Measurements from ENCODE around the gene CA6. TPM values are rescaled to one million over a fixed set of nuclear protein-coding genes. Genes with fewer than 3 reads are reported as not detected.

The CA6 gene
- total RNA-seq, 2 donors from 2014 or later = not detected

- no peak overlapping the region for H3K4me3 ChIP-seq (ENCODE audit: low read length)
- no peak overlapping the region for H3K9ac ChIP-seq (ENCODE audit: extremely low read depth, low read length, poor library complexity, severe bottlenecking)
- H3K27me3 Mint-ChIP-seq (ENCODE audit: insufficient read depth) = no peaks in the 10 kb centered on the region
- H3K9me3 ChIP-seq (ENCODE audit: control insufficient read depth, low read length) = peaks cover 8% of the 10 kb centered on the region
- H3K27me3 ChIP-seq (ENCODE audit: control insufficient read depth, insufficient read depth, low read length, poor library complexity, severe bottlenecking) = no peaks in the 10 kb centered on the region
- no peak for DNase-seq
- no peak overlapping the region for H3K27ac Mint-ChIP-seq
- no peak for TF ChIP-seq CTCF (conservative IDR thresholded peaks at IDR 0.05)
- WGBS, 2 experiments (ENCODE audit: insufficient coverage in 1 of 2, insufficient read length in 1 of 2) = 93 to 94% methylated on average over 4 to 6 of the region's 6 CpGs
- peaks cover 15% of the 10 kb centered on the region for H3K4me1 Mint-ChIP-seq
- H3K36me3 Mint-ChIP-seq (ENCODE audit: low read depth) = no peaks in the 10 kb centered on the region
- H3K9me3 Mint-ChIP-seq = peaks cover 14% of the 10 kb centered on the region
- H3K27ac ChIP-seq (ENCODE audit: low read depth, low read length) = no peak overlapping the region
- no peak overlapping the region for H3K4me3 Mint-ChIP-seq
- peaks cover 9% of the 10 kb centered on the region for H3K4me1 ChIP-seq (ENCODE audit: control insufficient read depth, insufficient read depth, low read length)
- H3K36me3 ChIP-seq (ENCODE audit: control insufficient read depth, insufficient read depth, low read length) = no peaks in the 10 kb centered on the region
Observed at GRCh38 chr1:8939362-8939995, 6.2 kb upstream of the CA6 start.

- Histone ChIP-seq H3K9me3 (ENCODE audit: control insufficient read depth, low read length) (peaks cover 8% of the 10 kb centered on the region), H3K4me3 (ENCODE audit: low read length) (no peak overlapping the region), H3K9ac (ENCODE audit: extremely low read depth, low read length, poor library complexity, severe bottlenecking) (no peak overlapping the region), H3K4me1 (ENCODE audit: control insufficient read depth, insufficient read depth, low read length) (peaks cover 12% of the 10 kb centered on the region), H3K27me3 (ENCODE audit: control insufficient read depth, insufficient read depth, low read length, poor library complexity, severe bottlenecking) (no peaks in the 10 kb centered on the region), H3K36me3 (ENCODE audit: control insufficient read depth, insufficient read depth, low read length) (no peaks in the 10 kb centered on the region), H3K27ac (ENCODE audit: low read depth, low read length) (no peak overlapping the region)
- H3K4me1 Mint-ChIP-seq = peaks cover 15% of the 10 kb centered on the region
- no peak overlapping the region for H3K4me3 Mint-ChIP-seq
- no peaks in the 10 kb centered on the region for H3K27me3 Mint-ChIP-seq (ENCODE audit: insufficient read depth)
- H3K36me3 Mint-ChIP-seq (ENCODE audit: low read depth) = no peaks in the 10 kb centered on the region
- DNase-seq = no peak
- H3K27ac Mint-ChIP-seq = peak overlapping the region; percentile 52
- WGBS, 2 experiments (ENCODE audit: insufficient coverage in 1 of 2, insufficient read length in 1 of 2) = 94% methylated on average over 6 of the region's 6 CpGs
- no peak for TF ChIP-seq CTCF (conservative IDR thresholded peaks at IDR 0.05)
- H3K9me3 Mint-ChIP-seq = peaks cover 14% of the 10 kb centered on the region
Observed at GRCh38 chr1:8941906-8942305, 3.8 kb upstream of the CA6 start.

GRCh38 chr1:8943498-8944405 is 1.9 kb upstream of the CA6 start:
- peak overlapping the region; percentile 60 for H3K27ac ChIP-seq (ENCODE audit: low read depth, low read length)
- WGBS, 2 experiments (ENCODE audit: insufficient coverage in 1 of 2, insufficient read length in 1 of 2) = 69 to 72% methylated on average over 12 to 16 of the region's 16 CpGs
- H3K27me3 ChIP-seq (ENCODE audit: control insufficient read depth, insufficient read depth, low read length, poor library complexity, severe bottlenecking) = no peaks in the 10 kb centered on the region
- no peak overlapping the region for H3K4me3 ChIP-seq (ENCODE audit: low read length)
- H3K4me1 Mint-ChIP-seq = peaks cover 15% of the 10 kb centered on the region
- no peak for TF ChIP-seq CTCF (conservative IDR thresholded peaks at IDR 0.05)
- H3K36me3 ChIP-seq (ENCODE audit: control insufficient read depth, insufficient read depth, low read length) = no peaks in the 10 kb centered on the region
- peaks cover 12% of the 10 kb centered on the region for H3K4me1 ChIP-seq (ENCODE audit: control insufficient read depth, insufficient read depth, low read length)
- peaks cover 8% of the 10 kb centered on the region for H3K9me3 ChIP-seq (ENCODE audit: control insufficient read depth, low read length)
- H3K4me3 Mint-ChIP-seq = no peak overlapping the region
- H3K27ac Mint-ChIP-seq = peak overlapping the region; percentile 61
- H3K36me3 Mint-ChIP-seq (ENCODE audit: low read depth) = no peaks in the 10 kb centered on the region
- no peak overlapping the region for H3K9ac ChIP-seq (ENCODE audit: extremely low read depth, low read length, poor library complexity, severe bottlenecking)
- H3K9me3 Mint-ChIP-seq = peaks cover 14% of the 10 kb centered on the region
- DNase-seq = peak; percentile 86
- H3K27me3 Mint-ChIP-seq (ENCODE audit: insufficient read depth) = no peaks in the 10 kb centered on the region

Measured in endodermal cell (in vitro differentiated cells).